ENCODE results near the gene LEMD1.

- no peak for TF ChIP-seq TCF7L2 (IDR thresholded peaks at IDR 0.05; ENCODE audit: low read depth, low read length)
- no peak for TF ChIP-seq SIN3A (IDR thresholded peaks at IDR 0.05; ENCODE audit: borderline replicate concordance, insufficient read depth, low read depth, low read length)
- no peak for TF ChIP-seq CTCF (IDR thresholded peaks at IDR 0.05)
- no peak for TF ChIP-seq POLR2AphosphoS5 (IDR thresholded peaks at IDR 0.05; ENCODE audit: low read depth, low read length)
Measured at GRCh38 chr1:205420938-205421337, 918 bp downstream of the LEMD1 start.
